ENCODE data around the gene LUC7L2.
"Not testable (repeated sequence)": the region's sequence is repeated elsewhere in the genome, so short reads cannot be mapped to it uniquely, and the experiment has no call there.

Gene LUC7L2

DNA sequence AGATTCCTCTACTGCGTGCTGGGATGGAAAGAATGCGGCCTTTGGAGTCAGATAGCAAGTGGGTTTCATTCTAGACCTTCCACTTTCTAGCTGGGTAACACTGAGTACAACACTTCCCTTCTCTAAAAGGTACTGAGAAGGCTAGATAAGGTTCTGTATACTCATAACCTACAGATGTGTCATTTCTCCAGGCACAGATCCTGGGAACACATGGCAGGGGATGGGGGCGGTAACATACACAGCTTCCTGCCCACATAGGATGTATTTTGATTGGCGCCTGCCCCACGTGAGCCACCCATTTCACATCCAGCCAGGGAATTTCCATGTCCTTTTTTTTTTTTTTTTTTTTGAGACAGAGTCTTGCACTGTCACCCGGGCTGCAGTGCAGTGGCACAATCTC, 91.9 kb downstream of the LUC7L2 start:
- peak; percentile 51 for DNase-seq (ENCODE audit: low spot score)

DNA sequence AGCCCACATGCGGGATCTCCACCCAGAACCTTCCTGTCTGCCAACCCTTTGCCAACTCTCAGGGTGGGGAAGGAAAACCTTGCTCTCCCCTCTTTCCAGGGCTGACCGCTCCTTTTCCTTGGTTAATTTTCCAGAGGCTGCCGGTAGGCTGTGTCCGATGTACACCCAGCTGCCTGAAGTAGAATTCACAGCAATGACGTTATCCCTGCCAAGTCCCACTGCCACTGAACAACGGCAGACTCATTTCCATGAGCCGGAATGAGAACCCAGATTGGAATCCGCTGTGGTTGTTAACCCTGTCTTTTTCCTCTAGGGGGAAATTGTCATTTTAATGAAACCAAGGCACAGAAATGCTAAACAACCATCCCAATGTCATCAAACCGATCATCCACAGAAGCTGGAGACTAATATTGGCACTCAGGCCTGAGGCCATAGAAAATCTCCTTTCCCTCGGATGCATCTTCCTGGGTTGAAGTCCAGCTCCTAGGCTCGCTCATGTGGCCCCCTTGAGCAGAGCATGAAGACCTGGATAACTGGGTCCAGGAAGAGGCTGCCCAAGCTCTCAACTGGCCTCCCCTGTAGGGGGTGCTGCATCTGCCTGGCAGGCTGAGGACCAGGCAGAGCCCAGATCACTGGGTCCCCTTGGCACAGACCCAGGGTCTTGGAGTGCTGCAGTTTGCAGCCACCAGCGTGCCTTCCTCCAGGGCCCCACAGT, 93.4 kb downstream of the LUC7L2 start:
- peak; percentile 54 for DNase-seq (ENCODE audit: low spot score)

- no peak for DNase-seq (ENCODE audit: low spot score)
Observed at GRCh38 chr7:139453673-139454321, 94.1 kb downstream of the LUC7L2 start.

- no peak for DNase-seq (ENCODE audit: low spot score)
Observed at GRCh38 chr7:139455789-139456188, 96.1 kb downstream of the LUC7L2 start.

DNA sequence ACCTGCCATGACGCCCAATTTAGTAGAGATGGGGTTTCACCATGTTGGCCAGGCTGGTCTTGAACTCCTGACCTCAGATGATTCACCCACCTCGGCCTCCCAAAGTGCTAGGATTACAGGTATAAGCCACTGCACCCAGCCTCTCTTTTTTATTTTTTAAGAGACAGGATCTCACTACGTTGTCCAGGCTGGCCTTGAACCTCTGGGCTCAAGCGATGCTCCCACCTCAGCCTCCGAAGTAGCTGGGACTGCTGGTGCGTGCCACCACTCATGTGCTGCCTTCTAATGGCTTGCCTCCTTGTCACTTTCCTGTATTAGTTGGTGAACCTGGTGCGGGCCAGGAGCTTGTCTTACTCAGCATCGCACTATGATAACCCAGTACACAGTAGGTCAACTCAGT, 96.8 kb downstream of the LUC7L2 start:
- no peak for DNase-seq (ENCODE audit: low spot score)

DNA sequence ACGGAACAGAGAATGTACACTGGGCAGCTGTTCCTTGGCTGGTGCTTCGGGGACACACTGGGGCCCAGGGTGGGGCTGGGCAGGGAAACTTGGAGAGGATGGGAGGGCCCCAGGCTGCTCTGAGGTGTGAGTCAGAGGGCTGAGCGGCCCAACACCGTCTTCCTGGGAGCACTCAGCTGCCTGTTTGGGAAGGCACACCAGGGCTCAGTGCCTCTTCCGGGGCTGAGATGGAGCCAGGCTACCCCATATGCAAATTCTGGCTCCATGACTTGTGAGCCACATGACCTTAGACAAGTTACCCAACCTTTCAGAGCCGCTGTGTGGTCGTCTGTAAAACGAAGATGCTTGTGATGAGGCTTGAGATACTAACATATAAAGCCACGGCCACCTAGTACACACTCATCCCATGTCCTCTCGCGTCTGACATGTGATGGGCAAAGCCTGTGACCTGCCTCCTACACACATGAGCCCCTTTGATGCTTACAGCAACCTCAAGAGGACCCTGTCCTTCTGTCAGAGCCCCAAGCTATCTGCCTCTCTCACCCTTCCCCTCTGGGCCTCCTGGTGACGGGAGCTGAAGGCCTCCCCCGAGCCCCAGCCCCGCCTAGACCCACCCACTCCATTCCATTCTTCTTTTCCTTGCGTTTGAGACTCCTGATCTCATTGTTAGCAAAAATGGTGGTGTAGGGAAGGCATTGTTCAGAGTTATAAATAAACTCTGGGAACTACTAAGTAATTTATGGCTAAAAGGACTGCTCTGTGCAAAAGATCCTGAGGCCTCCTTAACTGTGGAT, 97.7 kb downstream of the LUC7L2 start:
- DNase-seq (ENCODE audit: low spot score): no peak

- DNase-seq (ENCODE audit: low spot score): not testable (repeated sequence)
Observed at GRCh38 chr7:139463421-139463820, 103.7 kb downstream of the LUC7L2 start.

DNA sequence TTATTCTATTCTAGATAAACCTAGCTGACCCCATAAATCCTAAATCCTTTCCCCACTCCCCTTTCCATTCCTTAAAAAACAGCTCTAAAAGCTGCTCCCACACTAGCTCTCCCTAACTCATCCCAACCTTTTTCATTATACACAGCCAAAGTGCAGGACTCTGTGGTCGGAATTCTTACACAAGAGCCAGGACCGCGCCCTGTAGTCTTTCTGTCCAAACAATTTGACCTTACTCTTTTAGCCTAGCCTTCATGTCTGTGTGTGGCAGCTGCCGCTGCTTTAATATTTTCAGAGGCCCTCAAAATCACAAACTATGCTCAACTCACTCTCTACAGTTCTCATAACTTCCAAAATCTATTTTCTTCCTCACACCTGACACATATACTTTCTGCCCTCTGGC, 104.8 kb downstream of the LUC7L2 start:
- DNase-seq (ENCODE audit: low spot score): not testable (repeated sequence)

- not testable (repeated sequence) for DNase-seq (ENCODE audit: low spot score)
Observed at GRCh38 chr7:139465072-139465471, 105.4 kb downstream of the LUC7L2 start.

DNA sequence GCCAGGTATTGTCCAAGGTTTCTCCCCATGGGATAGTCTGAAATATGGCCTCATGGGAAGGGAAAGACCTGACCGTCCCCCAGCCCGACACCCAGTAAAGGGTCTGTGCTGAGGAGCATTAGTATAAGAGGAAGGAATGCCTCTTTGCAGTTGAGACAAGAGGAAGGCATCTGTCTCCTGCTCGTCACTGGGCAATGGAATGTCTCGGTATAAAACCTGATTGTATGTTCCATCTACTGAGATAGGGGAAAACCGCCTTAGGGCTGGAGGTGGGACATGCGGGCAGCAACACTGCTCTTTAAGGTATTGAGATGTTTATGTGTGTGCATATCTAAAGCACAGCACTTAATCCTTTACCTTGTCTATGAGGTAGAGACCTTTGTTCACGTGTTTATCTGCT, 108.0 kb downstream of the LUC7L2 start:
- DNase-seq (ENCODE audit: low spot score): not testable (repeated sequence)

DNA sequence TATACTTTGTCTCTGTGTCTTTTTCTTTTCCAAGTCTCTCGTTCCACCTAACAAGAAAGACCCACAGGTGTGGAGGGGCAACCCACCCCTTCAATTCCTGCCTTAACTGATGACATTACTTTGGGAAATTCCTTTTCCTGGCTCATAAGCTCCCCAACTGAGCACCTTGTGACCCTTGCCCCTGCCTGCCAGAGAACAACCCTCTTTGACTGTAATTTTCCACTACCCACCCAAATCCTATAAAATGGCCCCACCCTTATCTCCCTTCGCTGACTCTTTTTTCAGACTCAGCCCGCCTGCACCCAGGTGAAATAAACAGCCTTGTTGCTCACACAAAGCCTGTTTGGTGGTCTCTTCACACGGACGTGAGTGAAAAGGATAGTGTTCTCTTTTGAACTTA, 108.6 kb downstream of the LUC7L2 start:
- DNase-seq (ENCODE audit: low spot score): not testable (repeated sequence)

DNA sequence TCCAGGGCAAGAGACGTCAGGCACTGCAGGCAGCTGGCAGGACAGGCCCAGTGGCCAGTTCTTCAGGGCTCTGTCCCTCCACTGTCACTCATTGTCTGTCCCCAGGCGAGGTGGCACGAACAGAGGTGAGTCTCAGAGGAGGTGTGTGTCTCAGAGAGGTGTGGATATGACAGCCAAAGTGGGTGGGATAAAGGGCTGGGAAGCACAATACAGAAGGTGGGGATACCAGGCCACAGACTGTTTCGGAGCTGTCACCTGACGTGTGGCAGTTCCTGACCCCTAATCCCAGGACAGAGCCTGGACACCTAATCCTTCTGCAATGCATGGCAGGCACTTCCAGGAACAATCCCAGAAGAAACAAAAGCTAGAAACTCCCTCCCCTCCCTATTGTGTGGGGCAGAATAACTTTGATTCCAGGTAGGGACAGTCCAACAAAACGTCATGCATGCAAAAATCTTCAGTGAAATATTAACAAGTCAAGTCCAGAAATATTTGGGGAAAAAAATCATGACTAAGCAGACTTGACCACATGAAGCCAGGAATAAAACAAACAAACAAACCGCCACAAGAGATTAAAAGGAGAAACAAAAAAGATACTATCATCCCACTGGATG, 112.2 kb downstream of the LUC7L2 start:
- DNase-seq (ENCODE audit: low spot score): no peak
